Fibroblast of lung (primary cell): ENCODE data around the gene TMEM82.

Experiments
- EZH2 ChIP-seq: IDR thresholded peaks from 2 replicates; pipeline ENCODE4 v1.5.1; 2012; ENCODE audit warnings: low read length, control low read depth, mild to moderate bottlenecking; ENCODE audit errors: missing control alignments
- TF ChIP-seq, protein P1 (sequence below), 2 donors: IDR thresholded peaks in 1 of 2; conservative IDR thresholded peaks in 1 of 2; 1 replicate in 1 of 2; 2 replicates in 1 of 2; pipeline ENCODE4 v1.5.1; 2011 to 2012; ENCODE audit warnings: low read length in 2 of 2, control low read depth in 1 of 2, inconsistent platforms in 1 of 2, low read depth in 1 of 2, mild to moderate bottlenecking in 1 of 2

DNA sequence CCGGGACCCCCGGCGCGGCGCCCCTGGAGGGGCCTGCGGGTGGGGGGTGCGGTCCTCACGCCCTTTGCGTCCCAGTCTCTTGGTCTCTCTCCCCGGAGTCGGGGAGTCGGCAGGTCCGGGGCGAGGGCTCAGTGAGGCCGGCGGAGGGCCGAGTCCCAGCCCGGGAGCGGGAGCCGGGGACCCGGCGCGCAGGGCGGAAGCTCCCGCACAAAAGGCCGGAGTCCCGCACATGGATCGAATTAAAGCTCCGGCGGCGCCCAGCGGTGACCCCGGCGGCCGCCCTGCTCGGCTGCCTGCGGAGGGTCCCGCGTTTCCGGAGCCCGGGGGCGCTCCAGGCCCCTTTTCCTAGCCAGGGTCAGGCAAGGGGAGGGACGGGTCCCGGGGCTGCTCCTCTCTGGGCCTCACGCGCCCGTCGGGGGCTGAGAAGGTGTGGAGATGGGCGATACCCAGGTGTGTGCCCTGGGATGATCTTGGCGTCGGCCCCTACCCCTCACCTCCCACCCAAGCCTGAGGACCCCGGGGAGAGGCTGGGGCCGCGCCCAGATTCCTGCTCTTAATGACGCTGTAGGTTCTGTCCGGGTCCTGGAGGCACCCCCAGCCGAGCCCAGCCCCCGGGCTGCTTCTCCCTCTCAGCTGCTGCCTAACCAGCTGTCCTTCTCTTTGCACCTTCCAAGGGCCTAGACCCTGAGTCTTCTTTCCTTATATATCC lies 16.8 kb downstream of the TMEM82 start:
- TF ChIP-seq, protein P1, sequence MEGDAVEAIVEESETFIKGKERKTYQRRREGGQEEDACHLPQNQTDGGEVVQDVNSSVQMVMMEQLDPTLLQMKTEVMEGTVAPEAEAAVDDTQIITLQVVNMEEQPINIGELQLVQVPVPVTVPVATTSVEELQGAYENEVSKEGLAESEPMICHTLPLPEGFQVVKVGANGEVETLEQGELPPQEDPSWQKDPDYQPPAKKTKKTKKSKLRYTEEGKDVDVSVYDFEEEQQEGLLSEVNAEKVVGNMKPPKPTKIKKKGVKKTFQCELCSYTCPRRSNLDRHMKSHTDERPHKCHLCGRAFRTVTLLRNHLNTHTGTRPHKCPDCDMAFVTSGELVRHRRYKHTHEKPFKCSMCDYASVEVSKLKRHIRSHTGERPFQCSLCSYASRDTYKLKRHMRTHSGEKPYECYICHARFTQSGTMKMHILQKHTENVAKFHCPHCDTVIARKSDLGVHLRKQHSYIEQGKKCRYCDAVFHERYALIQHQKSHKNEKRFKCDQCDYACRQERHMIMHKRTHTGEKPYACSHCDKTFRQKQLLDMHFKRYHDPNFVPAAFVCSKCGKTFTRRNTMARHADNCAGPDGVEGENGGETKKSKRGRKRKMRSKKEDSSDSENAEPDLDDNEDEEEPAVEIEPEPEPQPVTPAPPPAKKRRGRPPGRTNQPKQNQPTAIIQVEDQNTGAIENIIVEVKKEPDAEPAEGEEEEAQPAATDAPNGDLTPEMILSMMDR (conservative IDR thresholded peaks at IDR 0.05 in 1 of 2, IDR thresholded peaks at IDR 0.05 in 1 of 2; ENCODE audit: low read depth in 1 of 2, low read length in 2 of 2): no peak
- no peak for TF ChIP-seq EZH2
